ENCODE data around the gene TIAM1.

Gene TIAM1

DNA sequence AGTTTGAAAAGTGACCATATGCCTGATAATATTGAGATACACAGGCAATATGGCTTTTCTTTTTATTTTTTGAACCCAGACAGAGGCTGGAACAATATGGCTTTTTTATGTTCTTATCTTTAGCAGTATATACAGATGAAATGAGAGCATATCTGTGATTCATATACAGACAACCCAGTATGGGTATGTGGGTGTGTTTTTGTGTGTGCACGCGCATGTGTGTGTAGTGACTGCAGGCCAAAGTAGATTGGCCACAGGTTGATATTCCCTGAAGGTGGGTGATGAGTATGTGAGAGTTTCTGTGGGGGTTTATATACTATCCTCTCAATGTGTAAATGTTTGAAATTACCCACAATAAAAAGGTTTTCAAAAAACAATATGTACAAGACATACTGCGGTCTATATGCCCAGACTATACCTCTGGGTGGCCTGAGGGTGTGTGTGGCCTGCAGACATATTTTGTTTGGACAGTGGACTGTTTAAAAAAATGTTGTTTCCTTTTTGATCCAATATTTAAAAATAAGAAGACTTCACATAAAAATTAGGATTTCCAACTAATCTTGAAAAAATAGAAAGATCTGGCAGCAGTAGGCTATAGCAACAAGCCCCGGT lies 26.3 kb upstream of the TIAM1 start:
- no peaks in the 10 kb centered on the region for H3K36me3 ChIP-seq (ENCODE audit: control insufficient read depth, insufficient read depth, low read length)
- TF ChIP-seq, protein P1, sequence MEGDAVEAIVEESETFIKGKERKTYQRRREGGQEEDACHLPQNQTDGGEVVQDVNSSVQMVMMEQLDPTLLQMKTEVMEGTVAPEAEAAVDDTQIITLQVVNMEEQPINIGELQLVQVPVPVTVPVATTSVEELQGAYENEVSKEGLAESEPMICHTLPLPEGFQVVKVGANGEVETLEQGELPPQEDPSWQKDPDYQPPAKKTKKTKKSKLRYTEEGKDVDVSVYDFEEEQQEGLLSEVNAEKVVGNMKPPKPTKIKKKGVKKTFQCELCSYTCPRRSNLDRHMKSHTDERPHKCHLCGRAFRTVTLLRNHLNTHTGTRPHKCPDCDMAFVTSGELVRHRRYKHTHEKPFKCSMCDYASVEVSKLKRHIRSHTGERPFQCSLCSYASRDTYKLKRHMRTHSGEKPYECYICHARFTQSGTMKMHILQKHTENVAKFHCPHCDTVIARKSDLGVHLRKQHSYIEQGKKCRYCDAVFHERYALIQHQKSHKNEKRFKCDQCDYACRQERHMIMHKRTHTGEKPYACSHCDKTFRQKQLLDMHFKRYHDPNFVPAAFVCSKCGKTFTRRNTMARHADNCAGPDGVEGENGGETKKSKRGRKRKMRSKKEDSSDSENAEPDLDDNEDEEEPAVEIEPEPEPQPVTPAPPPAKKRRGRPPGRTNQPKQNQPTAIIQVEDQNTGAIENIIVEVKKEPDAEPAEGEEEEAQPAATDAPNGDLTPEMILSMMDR (IDR thresholded peaks at IDR 0.05; ENCODE audit: insufficient read depth, low read length, poor library complexity, severe bottlenecking): no peak
- H3K27me3 ChIP-seq (replicated peaks; ENCODE audit: control insufficient read depth, insufficient read depth, low read length): no peaks in the 10 kb centered on the region
- no peak overlapping the region for H3K4me3 ChIP-seq (replicated peaks; ENCODE audit: low read depth, low read length)
- no peak for DNase-seq (ENCODE audit: extremely low read depth, insufficient read length)

GRCh38 chr21:31368361-31368760 lies 24.3 kb upstream of the TIAM1 start:
- H3K36me3 ChIP-seq (ENCODE audit: control insufficient read depth, insufficient read depth, low read length): no peaks in the 10 kb centered on the region
- H3K27me3 ChIP-seq (replicated peaks; ENCODE audit: control insufficient read depth, insufficient read depth, low read length): no peaks in the 10 kb centered on the region
- TF ChIP-seq, protein P1 (IDR thresholded peaks at IDR 0.05; ENCODE audit: insufficient read depth, low read length, poor library complexity, severe bottlenecking): no peak
- no peak overlapping the region for H3K4me3 ChIP-seq (replicated peaks; ENCODE audit: low read depth, low read length)
- no peak for DNase-seq (ENCODE audit: extremely low read depth, insufficient read length)

GRCh38 chr21:31367801-31368200 lies 23.7 kb upstream of the TIAM1 start:
- no peak overlapping the region for H3K4me3 ChIP-seq (replicated peaks; ENCODE audit: low read depth, low read length)
- no peaks in the 10 kb centered on the region for H3K36me3 ChIP-seq (ENCODE audit: control insufficient read depth, insufficient read depth, low read length)
- TF ChIP-seq, protein P1 (IDR thresholded peaks at IDR 0.05; ENCODE audit: insufficient read depth, low read length, poor library complexity, severe bottlenecking): no peak
- H3K27me3 ChIP-seq (replicated peaks; ENCODE audit: control insufficient read depth, insufficient read depth, low read length): no peaks in the 10 kb centered on the region
- DNase-seq (ENCODE audit: extremely low read depth, insufficient read length): no peak

DNA sequence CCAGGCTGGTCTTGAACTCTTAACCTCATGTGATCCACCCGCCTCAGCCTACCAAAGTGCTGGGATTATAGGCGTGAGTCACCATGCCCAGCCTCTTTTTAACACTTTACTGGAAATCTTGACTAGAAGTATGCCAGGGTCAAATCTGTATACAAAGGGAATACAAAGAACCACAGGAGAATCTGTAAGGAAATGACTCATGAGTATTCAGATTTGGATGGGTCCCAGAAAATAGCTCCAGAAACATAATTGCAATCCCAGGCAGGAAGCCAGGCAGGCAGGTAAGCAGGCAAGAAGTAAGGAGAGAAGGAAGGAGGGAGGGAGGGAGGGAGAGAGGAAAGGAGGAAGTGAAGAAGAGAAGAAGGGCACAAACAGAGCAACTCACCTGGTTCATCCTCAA lies 22.8 kb upstream of the TIAM1 start:
- DNase-seq (ENCODE audit: extremely low read depth, insufficient read length): no peak
- no peak overlapping the region for H3K4me3 ChIP-seq (replicated peaks; ENCODE audit: low read depth, low read length)
- TF ChIP-seq, protein P1 (IDR thresholded peaks at IDR 0.05; ENCODE audit: insufficient read depth, low read length, poor library complexity, severe bottlenecking): no peak

GRCh38 chr21:31364253-31364945 lies 20.3 kb upstream of the TIAM1 start:
- no peak overlapping the region for H3K4me3 ChIP-seq (replicated peaks; ENCODE audit: low read depth, low read length)
- no peak for DNase-seq (ENCODE audit: extremely low read depth, insufficient read length)
- H3K27me3 ChIP-seq (replicated peaks; ENCODE audit: control insufficient read depth, insufficient read depth, low read length): no peaks in the 10 kb centered on the region; the same call in 1 of the 2 replicates
- no peaks in the 10 kb centered on the region for H3K36me3 ChIP-seq (ENCODE audit: control insufficient read depth, insufficient read depth, low read length)
- TF ChIP-seq, protein P1 (IDR thresholded peaks at IDR 0.05; ENCODE audit: insufficient read depth, low read length, poor library complexity, severe bottlenecking): no peak

More for the DNA sequence above, 22.8 kb upstream of the TIAM1 start:
- Histone ChIP-seq H3K27me3 (replicated peaks; ENCODE audit: control insufficient read depth, insufficient read depth, low read length) (no peaks in the 10 kb centered on the region; the same call in 1 of the 2 replicates), H3K36me3 (ENCODE audit: control insufficient read depth, insufficient read depth, low read length) (no peaks in the 10 kb centered on the region)

Measured in GM06990 (cell line).